WTC11 (cell line): Measurements from ENCODE around the gene SALL1.

Experiments
- ATF1 ChIP-seq: sonication (generic); formaldehyde crosslinking; IDR thresholded peaks from 2 replicates; pipeline ENCODE4 v1.8.1; 2023; ENCODE audit warnings: mild to moderate bottlenecking, moderate library complexity, missing genetic modification reagents
- ATF6 ChIP-seq: sonication (generic); formaldehyde crosslinking; IDR thresholded peaks from 2 replicates; pipeline ENCODE4 v1.8.1; 2023; ENCODE audit warnings: mild to moderate bottlenecking, missing genetic modification reagents
- CTCF ChIP-seq: fragments of 200-600 bp; IDR thresholded peaks from 2 replicates; pipeline ENCODE4 v1.8.0; 2022; ENCODE audit warnings: antibody characterized with exemption
- SP1 ChIP-seq: sonication (generic); formaldehyde crosslinking; conservative IDR thresholded peaks from 2 replicates; pipeline ENCODE4 v1.8.1; 2022; ENCODE audit warnings: missing genetic modification reagents
- ZNF263 ChIP-seq: sonication (generic); formaldehyde crosslinking; IDR thresholded peaks from 2 replicates; pipeline ENCODE4 v1.8.1; 2022; ENCODE audit warnings: low read depth, mild to moderate bottlenecking, moderate library complexity, missing genetic modification reagents
- ZNF281 ChIP-seq: sonication (generic); formaldehyde crosslinking; IDR thresholded peaks from 2 replicates; pipeline ENCODE4 v1.8.0; 2023; ENCODE audit warnings: mild to moderate bottlenecking, missing genetic modification reagents

GRCh38 chr16:51163366-51163765 is 12.3 kb upstream of the SALL1 start:
- TF ChIP-seq ATF1 (no peak), ZNF281 (CRISPR knock-in tag) (no peak), CTCF (no peak), SP1 (CRISPR knock-in tag) (no peak), ATF6 (no peak), ZNF263 (no peak)
